ENCODE data around the gene UCK1. TPM values are rescaled to one million over a fixed set of nuclear protein-coding genes. Genes with fewer than 3 reads are reported as not detected.
A peak's percentile ranks its signal among the peaks of the same experiment; 100 is the strongest.

Gene UCK1
- total RNA-seq, 3 donors from 2014 or later (not counting 1 experiment from before 2014, with no cell fraction given) = 29.9 to 35.2 (median 30.2) TPM

- no peak overlapping the region for H3K4me3 ChIP-seq (ENCODE audit: low read length)
- no peaks in the 10 kb centered on the region for H3K9me3 ChIP-seq (ENCODE audit: control insufficient read depth, insufficient read depth, low read length)
- no peaks in the 10 kb centered on the region for H3K4me1 ChIP-seq (ENCODE audit: control insufficient read depth, insufficient read depth, low read length)
- no peaks in the 10 kb centered on the region for H3K36me3 Mint-ChIP-seq
- H3K27ac Mint-ChIP-seq = no peak overlapping the region
- no peaks in the 10 kb centered on the region for H3K4me1 Mint-ChIP-seq
- ATAC-seq (no peak), DNase-seq (no peak)
- H3K36me3 ChIP-seq (ENCODE audit: control insufficient read depth, insufficient read depth, low read length) = peaks cover 75% of the 10 kb centered on the region
- intact Hi-C loops (cut with micrococcal nuclease) = no loop called here
- no peak overlapping the region for H3K27ac ChIP-seq (ENCODE audit: low read length)
- no peak for TF ChIP-seq CTCF (IDR thresholded peaks at IDR 0.05)
- 95% methylated on average over 29 of the region's 29 CpGs for WGBS (ENCODE audit: insufficient coverage)
- no peaks in the 10 kb centered on the region for H3K9me3 Mint-ChIP-seq
- peak overlapping the region; percentile 52 for H3K4me3 Mint-ChIP-seq
- no peaks in the 10 kb centered on the region for H3K27me3 ChIP-seq (ENCODE audit: control insufficient read depth, insufficient read depth, low read length)
- no peaks in the 10 kb centered on the region for H3K27me3 Mint-ChIP-seq (ENCODE audit: low read depth in 2 of 2)
These were observed 8.6 kb downstream of the UCK1 start for GRCh38 chr9:131522257-131523085.

GRCh38 chr9:131521822-131522221 lies 9.2 kb downstream of the UCK1 start:
- peaks cover 72% of the 10 kb centered on the region for H3K36me3 ChIP-seq (ENCODE audit: control insufficient read depth, insufficient read depth, low read length)
- WGBS (ENCODE audit: insufficient coverage) = 95% methylated on average over 13 of the region's 13 CpGs
- H3K27me3 Mint-ChIP-seq (ENCODE audit: low read depth in 2 of 2) = no peaks in the 10 kb centered on the region
- ATAC-seq (no peak), DNase-seq (no peak)
- no peaks in the 10 kb centered on the region for H3K4me1 Mint-ChIP-seq
- no peaks in the 10 kb centered on the region for H3K9me3 Mint-ChIP-seq
- H3K4me1 ChIP-seq (ENCODE audit: control insufficient read depth, insufficient read depth, low read length) = no peaks in the 10 kb centered on the region
- H3K9me3 ChIP-seq (ENCODE audit: control insufficient read depth, insufficient read depth, low read length) = no peaks in the 10 kb centered on the region
- intact Hi-C loops (cut with micrococcal nuclease) = no loop called here
- H3K27ac Mint-ChIP-seq = no peak overlapping the region
- TF ChIP-seq CTCF (IDR thresholded peaks at IDR 0.05) = no peak
- no peaks in the 10 kb centered on the region for H3K27me3 ChIP-seq (ENCODE audit: control insufficient read depth, insufficient read depth, low read length)
- peak overlapping the region; percentile 52 for H3K4me3 Mint-ChIP-seq
- H3K36me3 Mint-ChIP-seq = no peaks in the 10 kb centered on the region
- no peak overlapping the region for H3K27ac ChIP-seq (ENCODE audit: low read length)
- no peak overlapping the region for H3K4me3 ChIP-seq (ENCODE audit: low read length)

DNA sequence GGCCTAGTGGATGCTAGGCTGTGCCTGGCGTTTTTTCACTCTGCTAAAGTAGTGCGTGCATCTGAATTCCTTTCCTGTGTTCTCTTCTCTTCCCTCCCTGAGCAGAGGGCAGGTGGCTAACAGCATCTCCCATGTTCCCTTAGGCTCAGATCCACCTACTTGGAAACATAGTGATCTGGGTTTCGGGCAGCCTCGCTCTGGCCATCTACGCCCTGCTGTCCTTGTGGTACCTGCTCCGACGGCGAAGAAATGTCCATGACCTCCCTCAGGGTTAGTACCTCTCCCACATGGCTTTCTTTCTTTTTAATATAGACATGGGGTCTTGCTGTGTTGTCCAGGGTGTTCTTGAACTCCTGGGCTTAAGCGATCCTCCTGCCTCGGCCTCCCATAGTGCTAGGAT lies 9.9 kb downstream of the UCK1 start:
- 96% methylated on average over 10 of the region's 10 CpGs for WGBS (ENCODE audit: insufficient coverage)

More for the DNA sequence above, 9.9 kb downstream of the UCK1 start:
- Mint-ChIP-seq H3K9me3 (no peaks in the 10 kb centered on the region), H3K36me3 (no peaks in the 10 kb centered on the region), H3K27ac (no peak overlapping the region), H3K4me1 (no peaks in the 10 kb centered on the region), H3K27me3 (ENCODE audit: low read depth in 2 of 2) (no peaks in the 10 kb centered on the region), H3K4me3 (no peak overlapping the region)
- no peaks in the 10 kb centered on the region for H3K9me3 ChIP-seq (ENCODE audit: control insufficient read depth, insufficient read depth, low read length)
- ATAC-seq = no peak
- no peaks in the 10 kb centered on the region for H3K27me3 ChIP-seq (ENCODE audit: control insufficient read depth, insufficient read depth, low read length)
- TF ChIP-seq CTCF (IDR thresholded peaks at IDR 0.05) = no peak
- DNase-seq = no peak
- peaks cover 73% of the 10 kb centered on the region for H3K36me3 ChIP-seq (ENCODE audit: control insufficient read depth, insufficient read depth, low read length)
- H3K27ac ChIP-seq (ENCODE audit: low read length) = no peak overlapping the region
- H3K4me3 ChIP-seq (ENCODE audit: low read length) = no peak overlapping the region
- intact Hi-C loops (cut with micrococcal nuclease) = no loop called here
- no peaks in the 10 kb centered on the region for H3K4me1 ChIP-seq (ENCODE audit: control insufficient read depth, insufficient read depth, low read length)

Measured in natural killer cell (primary cell).